HT-29 (cell line): ENCODE measurements around the gene CHRM2. TPM values are rescaled to one million over a fixed set of nuclear protein-coding genes. Genes with fewer than 3 reads are reported as not detected.
"Not testable (repeated sequence)": the region's sequence is repeated elsewhere in the genome, so short reads cannot be mapped to it uniquely, and the experiment has no call there.

Experiments
- DNase-seq: peaks from one replicate; pipeline ENCODE4 v3.0.0-alpha.2; 2015; ENCODE audit warnings: low spot score
- total RNA-seq: library from RNA; depleted of rRNA; stranded (reverse); fragments of >200 nt; shearing (Covaris generic); gene quantifications from 2 replicates; pipeline ENCODE4 v1.2.3, GENCODE V29; 2014; rRNA removed

CHRM2 gene
- not detected in 2 replicates for total RNA-seq

DNA sequence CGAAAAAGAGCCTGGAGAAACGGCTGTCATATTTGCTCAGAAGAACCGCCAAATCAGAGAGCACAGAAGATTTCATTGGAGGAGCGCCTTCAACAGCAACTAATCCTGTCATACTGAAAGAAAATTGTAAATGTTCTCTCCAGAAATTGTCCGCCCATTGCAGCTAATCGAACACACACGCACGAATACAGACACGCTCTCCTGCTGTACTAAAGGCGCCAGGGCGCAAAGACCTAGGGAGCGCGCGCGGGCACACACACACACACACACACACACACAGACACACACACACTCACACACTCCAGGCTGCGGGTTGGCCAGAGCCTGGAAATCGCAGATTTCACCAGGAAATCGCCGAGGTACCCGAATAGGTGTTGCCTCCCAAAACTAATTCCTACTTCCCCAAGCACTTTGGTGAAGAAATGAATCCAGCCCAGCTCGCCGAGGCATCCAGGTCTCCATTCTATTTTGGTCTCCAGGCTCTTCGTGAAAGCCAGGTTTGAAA is at the start of gene CHRM2:
CHRM2 (plus strand) TSS at position 157 of the 505 bp plus-strand sequence. CDS start 146,214 bp downstream, outside the sequence.
- DNase-seq, result no peak

DNA sequence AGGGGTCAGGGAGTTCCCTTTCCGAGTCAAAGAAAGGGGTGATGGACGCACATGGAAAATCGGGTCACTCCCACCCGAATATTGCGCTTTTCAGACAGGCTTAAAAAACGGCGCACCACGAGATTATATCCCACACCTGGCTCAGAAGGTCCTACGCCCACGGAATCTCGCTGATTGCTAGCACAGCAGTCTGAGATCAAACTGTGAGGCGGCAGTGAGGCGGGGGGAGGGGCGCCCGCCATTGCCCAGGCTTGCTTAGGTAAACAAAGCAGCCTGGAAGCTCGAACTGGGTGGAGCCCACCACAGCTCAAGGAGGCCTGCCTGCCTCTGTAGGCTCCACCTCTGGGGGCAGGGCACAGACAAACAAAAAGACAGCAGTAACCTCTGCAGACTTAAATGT is 37.1 kb upstream of the CHRM2 start:
- DNase-seq, result not testable (repeated sequence)

DNA sequence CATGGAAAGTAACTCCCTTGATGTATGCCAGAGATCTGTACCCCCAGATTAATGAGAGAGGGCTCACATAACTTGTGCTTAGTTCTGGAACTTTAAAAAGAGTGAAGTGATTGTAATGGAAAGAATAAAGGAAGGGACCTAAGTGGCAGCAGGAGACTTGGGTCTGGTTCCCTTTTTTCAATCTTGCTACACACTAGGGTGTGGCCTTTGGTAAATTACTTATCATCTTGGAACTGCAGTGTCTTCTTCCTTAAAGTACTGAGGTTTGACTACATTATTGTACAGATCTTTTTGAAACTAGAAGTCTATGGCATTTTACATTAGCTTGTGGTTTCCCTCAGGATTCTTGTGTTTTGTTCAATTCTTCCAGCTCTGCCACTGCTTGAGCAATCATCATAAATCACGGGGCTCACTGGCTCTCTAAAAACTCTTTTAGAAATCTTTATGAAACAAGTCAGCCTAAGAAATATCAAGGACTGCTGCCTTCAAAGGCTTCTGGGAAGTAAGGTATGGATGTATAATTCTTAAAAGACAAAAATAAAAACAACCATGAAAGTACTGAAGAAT is 22.5 kb upstream of the CHRM2 start:
- DNase-seq, result no peak

DNA sequence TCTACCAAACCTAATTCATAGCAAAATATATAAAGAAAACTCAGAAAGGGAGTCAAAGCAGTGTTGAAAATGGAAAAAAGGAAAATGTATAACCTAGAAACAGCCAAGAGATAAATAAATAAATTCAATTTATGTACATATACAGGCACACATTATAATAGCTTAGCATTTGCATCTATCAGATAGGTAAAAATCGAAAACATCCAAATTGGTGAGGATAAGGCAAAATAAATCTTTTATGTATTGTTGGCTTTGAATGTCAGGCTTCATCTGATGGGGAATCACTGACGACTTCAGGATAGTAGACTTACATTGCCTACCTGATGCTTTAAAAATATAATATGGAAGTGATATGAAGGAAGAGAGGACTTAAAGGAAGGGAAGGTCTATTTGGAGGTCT is 20.6 kb upstream of the CHRM2 start:
- no peak for DNase-seq

DNA sequence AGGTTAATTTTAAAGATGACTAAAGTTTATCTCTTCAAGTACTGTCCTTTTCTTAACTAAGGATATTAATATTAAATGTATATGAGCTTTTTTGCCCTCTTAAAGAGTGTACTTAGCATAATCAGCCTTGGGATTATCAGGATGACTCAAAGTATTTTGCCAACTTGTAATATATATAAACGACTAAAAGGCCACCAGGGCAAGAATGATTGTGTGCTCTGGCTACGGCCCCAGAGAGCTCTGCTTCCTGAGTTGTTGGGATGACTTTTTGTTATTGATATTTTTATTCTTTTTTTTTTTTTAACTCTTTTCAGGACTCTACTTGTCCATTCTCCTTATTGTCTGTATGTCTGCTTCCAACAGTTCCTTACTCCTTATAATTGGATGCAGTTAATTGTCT is 14.8 kb upstream of the CHRM2 start:
- no peak for DNase-seq

DNA sequence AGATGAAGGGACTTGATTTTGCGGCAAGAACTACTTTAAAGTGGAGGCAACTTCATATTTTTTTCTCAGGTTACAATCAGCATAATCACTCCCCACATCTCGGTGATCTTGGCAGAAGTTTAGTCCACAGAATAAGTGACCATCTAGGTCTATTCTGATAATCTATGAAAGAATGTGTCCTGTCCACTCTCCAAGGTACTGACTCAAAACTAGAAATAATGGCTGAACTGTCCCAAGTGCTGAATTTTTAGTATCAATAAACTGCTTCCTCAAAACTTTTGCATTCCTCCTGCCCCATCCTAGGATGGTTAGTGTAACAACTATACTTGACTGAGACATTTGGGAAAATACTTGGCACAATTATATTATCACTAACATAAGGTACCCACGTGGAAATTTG is 10.9 kb upstream of the CHRM2 start:
- peak; percentile 39 for DNase-seq

DNA sequence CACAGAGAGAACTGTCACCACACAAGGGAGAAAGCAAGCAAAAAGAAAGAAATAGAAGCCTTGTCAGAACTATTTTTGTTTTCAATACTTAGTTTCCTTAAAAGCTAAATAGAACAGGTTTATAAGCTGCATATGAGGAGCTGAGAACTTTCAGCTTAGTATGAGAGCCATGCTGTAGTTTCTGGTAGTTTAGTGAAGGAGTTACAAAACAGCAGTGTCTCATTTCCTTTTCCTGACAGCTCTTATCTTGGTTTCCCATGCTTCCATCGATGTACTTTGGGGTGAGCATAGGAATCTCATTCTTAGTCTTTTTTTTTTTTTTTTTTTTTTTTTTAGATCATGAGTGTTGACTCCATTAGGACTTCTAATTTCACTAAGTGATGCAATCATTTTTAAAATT is 8.6 kb upstream of the CHRM2 start:
- DNase-seq, result no peak

DNA sequence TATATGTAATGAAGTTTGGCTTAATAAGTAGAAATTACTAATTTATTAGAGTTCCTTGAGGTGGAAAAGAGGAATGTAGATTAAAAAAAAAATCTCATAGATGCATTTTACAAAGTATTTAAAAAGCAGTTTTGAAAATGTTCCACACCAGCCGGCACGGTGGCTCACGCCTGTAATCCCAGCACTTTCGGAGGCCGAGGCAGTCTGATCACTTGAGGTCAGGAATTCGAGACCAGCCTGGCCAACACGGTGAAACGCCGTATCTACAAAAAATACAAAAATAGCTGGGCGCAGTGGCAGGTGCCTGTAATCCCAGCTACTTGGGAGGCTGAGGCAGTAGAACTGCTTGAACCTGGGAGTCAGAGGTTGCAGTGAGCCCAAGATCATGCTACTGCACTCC is 3.2 kb upstream of the CHRM2 start:
- DNase-seq, result no peak

DNA sequence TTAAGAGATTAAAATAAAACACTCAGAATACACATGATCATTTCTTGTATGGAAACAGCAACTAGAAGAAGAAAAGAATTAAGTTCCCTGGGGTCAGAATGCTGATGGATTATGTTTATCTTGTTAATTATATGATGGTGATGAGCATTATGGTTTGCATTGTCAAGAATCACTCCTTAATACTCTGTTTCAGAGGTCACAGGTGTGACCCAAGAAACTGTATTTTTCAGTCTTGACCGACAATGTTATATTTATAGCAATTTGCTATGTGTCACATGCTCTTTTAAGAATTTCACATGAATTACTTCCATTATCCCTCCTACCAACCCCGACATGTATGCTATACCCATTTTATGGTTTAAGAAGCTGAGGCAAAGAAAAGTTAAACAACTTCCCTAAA is 2.7 kb upstream of the CHRM2 start:
- no peak for DNase-seq

DNA sequence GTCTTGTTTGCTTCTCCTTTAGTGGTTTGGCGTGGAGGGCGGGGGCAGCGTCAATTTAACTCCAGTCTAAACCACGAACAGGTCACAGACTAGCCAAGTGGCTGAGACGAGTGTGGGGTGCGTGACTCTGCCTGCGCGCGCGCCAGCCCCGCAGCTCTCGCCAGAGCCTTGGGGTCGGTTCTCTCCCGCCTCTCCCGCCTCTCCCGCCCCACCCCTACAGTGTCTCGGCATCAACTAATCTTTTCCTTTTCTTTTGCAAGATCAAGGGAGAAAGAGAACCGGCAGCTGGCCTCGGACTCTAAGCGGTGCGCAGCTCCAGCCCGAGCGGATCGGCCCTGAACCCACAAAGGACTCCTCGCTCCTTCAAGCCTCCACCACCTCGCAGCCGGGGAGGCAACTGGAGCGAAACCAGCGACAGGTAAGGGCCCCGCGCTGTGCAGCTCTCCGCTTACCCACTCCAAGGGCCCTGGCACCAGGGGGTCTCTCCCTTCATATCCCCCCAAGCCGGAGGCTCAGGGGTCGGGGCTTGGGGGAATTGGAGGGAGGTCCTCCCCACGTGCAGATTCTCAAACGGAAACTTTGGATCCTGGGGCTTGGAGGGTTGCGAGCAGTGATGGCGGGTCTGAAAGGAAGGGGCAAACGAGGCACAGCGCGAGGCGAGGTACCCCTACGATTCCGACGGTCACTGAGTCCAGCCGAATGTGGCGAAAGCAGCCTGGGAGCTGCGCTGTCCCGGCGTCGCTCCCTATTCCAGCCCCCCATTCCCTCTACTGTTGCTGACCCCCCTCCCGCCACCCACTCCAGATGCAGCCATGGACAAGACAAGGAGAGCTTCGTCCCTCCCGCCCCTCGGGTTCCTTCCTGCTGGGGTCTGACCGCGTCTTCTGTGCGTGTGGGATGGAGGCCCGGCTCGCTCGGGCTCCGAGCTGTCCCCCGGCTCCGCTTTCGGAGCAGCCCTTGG is 829 bp downstream of the CHRM2 start:
- no peak for DNase-seq

DNA sequence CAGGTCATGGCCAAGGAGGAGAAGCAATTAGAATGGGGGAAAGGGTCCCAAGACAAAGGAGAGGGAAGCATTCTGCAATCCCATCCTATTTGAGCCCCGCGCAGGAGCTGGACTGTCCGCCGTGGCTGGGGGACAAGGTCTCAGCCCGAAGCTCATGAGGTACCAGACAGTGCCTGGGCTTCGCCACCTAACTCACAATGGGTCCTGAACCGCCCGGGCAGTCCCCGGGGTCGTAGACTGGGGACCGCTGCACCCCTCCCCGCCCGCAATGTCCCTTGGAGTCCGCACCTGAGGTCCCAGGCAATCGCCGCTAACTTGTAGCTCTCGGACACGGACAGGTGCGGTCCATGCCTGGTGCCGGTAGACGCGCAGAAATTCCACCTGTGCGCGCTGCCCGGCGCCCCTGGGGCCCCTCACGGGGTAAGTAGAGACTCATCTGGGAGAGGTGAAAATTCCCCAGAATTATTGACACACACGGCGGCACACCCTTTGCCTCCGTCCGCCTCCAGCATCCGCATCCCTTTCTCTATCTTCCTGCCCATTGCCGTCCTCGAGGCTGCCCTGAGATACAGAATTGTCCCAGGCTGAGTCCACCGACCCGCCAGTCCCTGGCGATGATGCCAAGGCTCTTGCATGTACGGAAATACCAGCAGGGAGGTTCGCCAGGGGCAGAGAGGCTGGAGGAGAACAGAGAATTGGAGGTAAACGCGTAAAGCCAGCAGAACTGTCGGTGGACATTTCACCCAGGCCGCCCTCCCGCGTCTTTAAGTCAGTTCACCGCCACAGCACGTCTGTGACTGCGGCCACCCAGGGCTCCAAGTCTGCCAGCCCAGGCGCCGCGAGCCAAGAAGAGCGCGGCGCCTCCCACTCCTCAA is 1.8 kb downstream of the CHRM2 start:
- no peak for DNase-seq

DNA sequence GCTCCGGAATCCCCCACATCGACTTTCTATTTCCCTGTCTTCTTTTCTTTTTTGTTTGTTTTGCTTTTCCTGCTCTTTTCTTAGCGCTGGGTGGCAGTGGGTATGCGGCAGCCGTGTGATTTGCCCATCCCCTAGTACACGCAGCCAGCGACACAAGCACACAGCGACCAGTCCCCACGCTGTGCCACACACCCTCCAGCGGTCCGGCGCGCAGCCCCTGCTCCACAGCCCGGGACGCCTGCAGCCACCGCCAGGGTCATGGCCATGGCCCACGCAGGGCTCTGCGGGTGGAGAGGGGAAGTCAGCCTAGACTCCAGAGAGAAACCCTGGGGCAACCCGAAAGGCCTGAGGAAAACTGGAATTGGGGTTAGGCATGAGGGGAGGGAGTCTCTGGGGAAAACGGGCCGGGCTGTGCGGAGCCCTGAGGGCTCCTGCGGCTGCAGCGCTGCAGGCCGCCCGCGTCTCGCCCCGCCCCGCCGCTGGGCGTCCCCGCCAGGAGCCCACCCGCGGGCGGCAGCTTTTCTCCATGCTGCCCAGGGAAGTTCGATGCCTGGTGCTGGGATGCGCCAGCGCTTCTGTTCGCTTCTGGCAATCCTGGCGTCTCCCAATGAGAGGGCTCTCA is 2.5 kb downstream of the CHRM2 start:
- DNase-seq, result no peak

DNA sequence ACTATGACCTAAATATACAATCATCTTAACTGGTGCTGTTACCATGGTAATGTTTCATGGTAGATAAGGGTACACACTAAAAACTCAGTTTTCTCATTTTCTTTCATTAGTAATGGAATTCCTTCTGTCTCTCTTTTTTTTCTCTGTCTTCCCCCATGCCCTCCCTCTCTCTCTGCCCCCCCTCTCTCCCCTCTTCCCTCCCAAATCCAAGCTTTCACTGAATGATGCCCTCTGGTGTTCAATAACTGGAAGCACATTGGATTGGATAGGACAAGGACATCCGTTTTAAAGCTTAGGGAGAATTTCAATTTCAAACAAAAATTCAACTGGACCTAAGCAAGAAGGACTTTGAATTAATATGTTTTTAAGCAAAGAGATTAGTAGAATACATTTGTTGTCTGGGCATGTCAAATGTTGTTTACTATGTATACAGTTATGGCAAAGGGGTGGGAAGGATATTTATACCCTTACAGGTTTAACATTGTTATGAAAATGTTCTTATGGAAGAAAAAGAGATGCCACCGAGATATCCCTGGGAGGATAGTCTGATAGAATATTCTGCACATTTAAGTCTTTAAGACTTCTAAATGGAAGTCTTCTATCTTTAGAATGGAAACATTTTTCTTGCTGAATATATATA is 6.1 kb downstream of the CHRM2 start:
- peak; percentile 66 for DNase-seq

DNA sequence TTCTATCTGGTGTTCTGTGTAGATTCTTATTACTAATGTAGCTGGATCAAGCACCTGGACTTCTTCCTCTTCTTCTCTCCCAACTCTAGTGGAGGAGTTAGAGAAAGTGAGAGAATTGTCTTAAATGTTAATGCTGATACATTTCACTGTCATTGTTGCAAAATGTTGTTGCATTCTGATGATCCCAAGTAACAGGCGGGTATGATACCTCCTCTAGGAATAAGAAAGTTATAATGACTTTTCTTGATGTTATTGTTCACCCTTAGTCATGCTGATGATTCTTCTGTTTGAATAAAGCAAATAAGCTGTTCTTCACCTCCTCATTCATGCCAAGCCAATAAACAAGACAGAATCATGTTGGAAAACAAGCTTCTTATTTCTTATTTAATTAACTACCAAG is 9.1 kb downstream of the CHRM2 start:
- no peak for DNase-seq

DNA sequence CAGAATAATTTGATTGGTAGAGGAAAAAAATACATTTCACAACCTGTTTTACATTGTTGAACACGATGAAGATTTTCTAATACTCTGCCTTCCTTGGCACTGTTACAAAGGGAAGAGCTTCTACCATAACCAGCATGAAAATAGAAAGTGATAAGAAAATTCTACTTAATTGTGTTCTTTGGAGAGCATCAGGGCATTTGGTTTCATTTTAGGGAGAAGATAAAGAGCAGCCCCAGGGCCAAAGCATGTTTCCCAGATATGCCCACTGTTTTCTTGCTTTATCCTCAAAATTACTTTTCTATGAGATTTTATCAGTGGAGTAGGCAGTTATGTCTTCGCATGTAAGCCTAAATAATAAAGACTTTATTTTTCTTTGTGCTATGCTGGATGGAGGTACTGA is 9.5 kb downstream of the CHRM2 start:
- DNase-seq, result no peak

DNA sequence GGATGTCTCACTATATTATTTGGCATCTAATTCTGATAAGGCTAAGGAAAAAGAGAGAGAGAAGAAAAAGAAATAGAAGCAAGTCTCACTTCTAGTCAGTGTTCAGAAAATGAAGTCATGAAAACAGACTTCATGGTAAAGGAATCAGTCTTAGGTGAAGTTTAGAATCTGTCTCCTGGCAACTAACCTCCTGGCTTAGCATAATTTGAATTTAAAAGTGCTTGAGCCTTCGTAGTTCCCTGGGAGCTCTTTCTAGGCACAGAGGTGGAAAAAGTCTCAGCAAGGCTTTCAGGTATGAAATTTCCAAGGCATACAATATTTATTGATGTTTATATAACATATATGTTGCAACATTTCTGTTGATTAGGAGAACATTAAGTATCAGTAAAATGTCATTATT is 10.4 kb downstream of the CHRM2 start:
- DNase-seq, result no peak

DNA sequence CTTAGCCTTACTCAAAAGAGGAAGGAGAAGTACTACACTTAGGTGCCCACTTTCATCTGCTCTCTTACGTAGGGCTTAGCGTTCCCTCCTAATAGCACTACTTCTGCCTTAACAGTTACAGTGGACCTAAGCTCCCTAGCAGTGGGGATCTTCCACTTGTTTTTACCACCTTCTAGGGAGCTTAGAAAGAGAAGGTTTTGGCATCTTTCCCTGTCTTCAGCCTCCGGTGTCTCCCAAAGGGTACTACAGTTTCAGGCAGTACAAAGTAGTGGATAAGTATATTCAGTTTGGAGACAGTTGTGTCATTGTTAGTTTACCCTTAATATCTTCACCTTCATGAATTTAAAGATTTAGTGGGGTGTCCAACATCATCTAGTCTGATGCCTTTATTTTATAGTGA is 14.6 kb downstream of the CHRM2 start:
- DNase-seq, result no peak

DNA sequence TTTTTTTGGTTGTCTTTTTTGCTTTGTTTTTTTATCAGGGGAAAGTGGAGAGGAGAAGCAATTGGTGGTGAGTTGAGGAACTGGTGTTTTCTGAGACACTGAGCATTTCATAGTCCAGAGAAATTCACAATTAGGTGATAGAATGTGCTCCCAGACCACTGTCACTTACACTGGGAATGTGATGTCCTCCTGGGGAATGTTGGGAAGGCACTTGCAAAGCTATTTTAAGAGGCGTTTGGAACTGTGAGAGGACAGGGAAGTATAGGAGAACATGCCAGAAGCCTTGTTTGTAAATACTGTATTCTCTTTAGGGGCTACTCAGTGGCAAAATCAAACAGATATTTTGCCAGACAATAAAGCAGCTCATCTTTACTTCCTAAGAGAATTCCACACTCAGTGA is 16.0 kb downstream of the CHRM2 start:
- no peak for DNase-seq

DNA sequence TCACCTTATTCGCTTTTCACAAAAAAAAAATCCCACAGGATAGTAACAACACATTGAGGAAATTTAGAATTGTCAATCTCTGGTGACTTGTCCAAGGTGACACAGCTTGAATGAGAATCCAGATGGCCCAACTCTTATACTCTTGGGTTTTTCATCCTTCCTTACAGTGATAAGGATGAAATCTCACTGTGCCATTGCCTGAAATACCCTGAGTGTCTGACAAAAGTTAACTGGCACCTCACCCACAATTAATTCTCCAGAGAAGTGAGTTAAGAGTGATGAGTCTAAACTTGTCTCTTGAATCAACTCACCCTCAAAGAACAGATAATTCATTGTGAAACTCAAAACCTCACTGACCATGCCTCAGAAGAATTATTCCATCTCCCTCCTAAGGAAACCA is 18.9 kb downstream of the CHRM2 start:
- DNase-seq, result no peak

DNA sequence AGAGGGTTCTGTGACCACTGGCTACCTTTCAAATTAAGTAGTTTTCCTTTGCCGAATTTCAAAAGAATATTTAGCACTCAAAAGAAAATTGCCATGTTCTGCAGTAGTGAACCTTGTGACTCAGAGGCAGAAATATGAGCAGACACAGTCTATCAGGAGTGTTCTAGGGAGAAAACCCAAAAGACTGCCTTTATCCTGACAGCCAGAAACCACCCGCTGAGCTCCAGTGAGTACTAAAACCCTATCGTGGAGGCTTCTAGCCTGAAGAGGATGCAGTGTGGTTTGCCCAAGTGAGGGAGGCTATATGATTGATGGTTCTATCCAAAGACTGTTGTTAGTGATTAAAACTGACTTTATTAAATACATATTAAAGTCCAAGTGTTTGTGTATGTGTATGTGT is 21.9 kb downstream of the CHRM2 start:
- no peak for DNase-seq

DNA sequence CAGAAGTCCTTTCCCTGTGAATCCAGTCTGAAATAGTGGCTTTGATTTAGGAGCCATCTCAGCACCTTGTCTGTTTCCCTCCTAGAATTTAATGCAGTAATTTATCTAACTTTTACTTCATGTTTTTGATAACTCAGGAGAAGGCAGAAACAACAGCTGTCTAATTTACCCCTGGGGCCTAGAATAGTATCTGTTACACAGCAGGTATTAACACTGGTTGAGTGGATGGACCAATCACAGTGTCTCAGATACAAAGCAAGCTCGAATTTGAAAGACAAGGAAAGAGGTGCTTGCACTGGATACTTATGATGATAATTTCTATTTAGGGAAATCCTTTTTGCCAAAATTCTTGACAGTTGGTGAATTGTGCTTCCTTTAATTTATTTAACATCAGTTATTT is 23.4 kb downstream of the CHRM2 start:
- no peak for DNase-seq
